Ecto neural progenitor cell (in vitro differentiated cells): ENCODE results near the gene RAD51.

ENCODE experiments used
- DNase-seq: peaks from one replicate; pipeline ENCODE4 v3.0.0-alpha.2; 2018; ENCODE audit warnings: low spot score

RAD51 gene

DNA sequence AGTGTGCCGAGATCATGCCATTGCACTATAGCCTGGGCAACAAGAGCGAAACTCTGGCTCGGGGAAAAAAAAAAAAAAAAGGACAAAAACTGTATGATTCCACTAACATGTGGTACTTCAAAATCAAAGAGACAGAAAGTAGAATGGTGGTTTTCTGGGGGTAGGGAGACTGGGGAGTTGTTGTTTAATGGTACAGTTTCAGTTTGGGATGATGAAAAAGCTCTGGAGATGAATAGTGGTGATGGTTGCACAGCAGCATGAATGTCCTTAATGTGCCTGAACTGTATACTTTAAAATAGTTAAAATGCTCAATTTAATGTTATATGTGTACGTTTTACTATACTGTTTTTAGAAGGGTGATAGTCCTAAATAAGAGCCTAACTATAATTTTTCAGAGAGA, 27.4 kb downstream of the RAD51 start:
- no peak for DNase-seq

DNA sequence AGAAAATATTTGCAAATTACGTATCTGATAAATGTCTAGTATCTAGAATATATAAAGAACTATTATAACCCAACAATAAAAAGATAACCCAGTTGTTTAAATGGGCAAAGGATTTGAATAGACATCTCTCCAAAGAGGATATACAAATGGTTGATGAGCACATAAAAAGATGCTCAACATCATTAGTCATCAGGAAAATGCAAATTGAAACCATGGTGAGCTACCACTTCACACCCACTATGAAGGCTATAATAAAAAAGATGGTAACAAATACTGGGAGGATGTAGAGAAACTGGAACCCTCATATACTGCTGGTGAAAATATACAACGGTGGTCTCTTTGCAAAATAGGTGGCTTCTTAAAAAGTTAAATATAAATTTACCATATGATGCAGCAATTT, 28.0 kb downstream of the RAD51 start:
- no peak for DNase-seq

DNA sequence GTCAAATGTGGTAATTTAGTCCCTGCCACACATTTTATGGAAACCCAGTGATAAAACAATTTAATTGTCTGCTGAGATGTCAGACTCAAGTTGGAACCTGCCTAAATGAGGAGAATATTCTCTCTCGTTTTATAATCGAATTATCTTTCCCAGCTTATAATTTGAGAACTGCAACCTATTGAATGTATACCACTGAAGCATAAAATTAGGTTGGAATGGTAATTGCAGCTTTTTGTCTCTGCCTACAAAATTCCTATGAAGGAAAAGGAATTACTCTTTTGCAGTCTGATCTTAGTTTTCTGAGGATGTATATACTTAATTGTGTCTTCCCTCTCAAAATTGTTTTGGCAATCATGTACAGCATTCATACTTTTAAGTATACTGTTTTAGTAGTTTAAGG, 28.9 kb downstream of the RAD51 start:
- DNase-seq = no peak

DNA sequence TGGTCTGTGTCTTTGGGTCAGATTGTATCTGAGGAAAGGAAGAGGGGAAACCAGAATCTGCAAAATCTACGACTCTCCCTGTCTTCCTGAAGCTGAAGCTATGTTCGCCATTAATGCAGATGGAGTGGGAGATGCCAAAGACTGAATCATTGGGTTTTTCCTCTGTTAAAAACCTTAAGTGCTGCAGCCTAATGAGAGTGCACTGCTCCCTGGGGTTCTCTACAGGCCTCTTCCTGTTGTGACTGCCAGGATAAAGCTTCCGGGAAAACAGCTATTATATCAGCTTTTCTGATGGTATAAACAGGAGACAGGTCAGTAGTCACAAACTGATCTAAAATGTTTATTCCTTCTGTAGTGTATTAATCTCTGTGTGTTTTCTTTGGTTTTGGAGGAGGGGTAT, 36.1 kb downstream of the RAD51 start:
- no peak for DNase-seq

DNA sequence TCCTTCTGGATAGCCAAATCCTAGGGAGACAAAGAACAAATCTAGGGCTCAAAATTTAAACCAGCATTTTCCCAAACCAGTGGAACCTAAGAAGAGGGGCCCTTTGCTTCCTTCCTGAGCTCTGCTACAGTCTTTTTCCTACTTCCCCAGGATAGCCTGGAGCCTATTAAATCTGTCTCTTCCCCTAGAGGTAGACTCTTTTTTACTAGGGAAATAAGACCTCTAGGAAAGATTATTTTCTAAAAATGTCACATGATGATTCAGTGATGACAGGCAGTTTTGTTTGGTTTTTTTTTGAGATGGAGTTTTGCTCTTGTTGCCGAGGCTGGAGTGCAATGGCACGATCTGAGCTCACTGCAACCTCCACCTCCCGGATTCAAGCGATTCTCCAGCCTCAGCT, 41.6 kb downstream of the RAD51 start:
- no peak for DNase-seq

DNA sequence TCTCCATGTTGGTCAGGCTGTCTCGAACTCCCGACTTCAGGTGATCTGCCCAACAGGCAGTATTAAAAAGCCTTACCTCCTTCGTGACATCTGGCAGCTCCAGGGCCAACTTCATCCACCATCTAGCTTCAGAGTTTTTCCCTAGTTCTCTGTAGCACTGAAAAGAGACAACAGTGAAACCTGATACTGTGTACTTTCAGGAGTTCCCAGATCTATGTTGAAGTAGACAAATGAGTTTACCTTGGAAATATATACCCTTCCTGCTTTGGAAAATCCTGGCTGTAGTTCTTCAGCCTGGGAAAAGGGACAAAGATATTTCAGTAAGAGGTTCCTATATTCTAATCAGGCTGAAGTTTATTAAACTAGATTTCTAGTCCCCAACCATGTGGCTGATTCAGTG, 42.1 kb downstream of the RAD51 start:
- DNase-seq = no peak

DNA sequence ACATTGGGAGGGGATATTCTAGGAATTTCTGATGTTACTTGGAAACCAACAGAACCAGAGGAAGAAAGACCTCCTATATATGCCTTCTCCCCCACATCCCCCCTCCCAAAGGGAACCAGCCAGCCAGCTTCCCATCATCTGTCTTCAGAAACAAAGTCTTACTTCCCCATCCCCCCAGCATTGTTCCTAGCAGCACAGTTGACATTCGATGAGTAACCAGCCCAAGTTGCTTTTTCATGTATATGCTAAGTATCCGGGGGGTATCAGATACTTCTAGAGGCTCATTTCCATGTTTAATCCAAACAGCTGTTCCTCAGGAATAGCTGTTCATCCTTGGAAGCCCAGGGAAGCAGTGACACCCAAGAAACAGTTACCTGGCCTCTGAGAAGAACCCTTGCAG, 44.1 kb downstream of the RAD51 start:
- no peak for DNase-seq

DNA sequence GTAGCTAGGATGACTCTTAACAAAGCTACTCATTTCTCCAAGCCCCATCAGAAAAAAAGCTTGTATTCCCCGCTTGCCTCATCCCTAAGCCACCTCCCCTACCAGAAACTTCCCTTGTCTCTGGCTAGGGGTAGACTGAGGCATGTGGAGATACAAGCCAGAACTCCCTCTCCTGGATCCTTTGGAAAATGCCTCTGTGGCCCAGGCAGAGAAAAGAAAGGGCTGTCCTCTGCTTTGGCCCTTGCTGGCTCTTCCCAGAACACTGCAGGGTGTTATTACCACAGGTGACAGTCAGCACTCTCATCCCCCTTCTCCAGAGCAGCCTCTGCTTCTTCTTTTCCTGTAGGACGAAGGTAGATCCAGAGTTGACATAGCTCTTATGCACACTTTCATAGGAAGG, 44.9 kb downstream of the RAD51 start:
- no peak for DNase-seq

DNA sequence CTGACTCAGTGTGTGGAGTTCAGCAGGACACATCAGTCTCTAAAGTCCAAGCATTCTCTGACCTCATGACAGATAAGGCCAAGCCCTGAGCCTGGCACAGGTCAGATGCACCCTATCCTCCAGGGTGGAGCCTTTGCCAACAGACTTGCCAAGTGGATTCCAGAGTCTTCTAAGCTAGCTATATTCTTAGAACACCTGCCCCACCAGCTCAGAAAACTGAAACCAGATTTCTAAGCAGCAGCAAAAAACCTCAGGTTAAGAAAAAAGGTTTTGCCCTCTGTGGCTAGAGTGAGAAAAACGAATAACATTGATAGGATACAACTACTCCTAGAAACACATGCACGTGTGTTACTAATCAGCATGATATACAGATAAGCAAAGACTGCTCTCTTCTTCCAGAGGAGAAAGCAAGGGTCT, 48.5 kb downstream of the RAD51 start:
- no peak for DNase-seq

DNA sequence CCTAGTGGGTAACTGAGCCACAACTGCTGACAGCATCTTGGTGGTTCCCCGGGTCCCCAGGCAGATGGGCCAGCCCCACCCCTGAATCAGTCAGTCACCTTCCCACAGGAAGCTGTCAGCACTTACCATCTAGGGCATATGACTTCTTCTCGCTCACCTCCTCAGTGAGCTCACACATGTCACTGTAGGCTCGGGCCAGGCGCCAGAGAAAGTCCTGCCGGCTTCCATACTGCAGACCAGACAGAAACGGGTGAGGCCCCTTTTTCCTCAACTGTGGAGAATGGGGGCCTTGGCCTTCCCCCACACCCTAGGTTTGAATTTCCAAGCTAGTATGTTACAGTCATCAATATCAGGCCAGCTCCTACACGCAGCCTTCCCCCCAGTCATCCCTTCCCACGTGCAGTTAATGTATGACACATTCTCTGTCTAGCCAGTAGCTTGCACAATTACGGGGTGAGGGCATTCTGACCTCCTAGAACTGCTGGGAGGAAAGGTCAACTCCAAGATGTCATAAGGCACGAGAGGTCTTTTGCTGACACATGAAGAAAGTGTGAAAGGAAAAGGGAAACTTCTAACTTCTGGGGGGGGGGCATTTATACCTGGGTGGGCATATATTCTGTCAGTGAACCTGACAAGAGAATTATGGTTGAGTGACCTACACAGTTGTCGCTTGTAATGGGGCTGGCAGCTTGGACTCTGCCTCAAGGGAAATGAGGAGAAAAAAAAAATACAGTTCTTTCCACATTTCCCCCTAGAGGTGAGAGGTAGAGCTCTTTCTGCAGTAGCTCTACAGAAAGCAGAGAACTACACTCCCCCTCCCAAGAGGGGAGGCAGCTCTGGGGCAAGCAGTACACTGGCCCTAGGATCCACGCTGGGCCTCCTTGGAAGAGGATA, 49.2 kb downstream of the RAD51 start:
- no peak for DNase-seq

DNA sequence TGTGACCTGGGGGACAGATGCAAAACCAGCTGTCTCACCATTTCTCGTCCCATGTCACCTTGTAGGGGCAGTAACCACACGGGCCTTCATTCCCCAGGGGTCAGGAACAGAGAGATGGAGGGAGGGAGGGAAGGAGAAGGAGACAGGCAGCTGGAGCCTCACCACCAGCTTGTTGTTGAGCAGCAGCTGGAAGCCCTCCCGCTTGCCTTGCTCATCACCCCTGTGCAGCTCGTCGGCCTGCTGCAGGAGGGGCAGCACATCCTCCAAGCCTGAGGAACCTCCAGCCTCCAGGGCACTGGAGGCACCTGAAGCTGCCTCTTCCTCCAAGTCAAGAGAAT, 49.8 kb downstream of the RAD51 start:
- DNase-seq = no peak

DNA sequence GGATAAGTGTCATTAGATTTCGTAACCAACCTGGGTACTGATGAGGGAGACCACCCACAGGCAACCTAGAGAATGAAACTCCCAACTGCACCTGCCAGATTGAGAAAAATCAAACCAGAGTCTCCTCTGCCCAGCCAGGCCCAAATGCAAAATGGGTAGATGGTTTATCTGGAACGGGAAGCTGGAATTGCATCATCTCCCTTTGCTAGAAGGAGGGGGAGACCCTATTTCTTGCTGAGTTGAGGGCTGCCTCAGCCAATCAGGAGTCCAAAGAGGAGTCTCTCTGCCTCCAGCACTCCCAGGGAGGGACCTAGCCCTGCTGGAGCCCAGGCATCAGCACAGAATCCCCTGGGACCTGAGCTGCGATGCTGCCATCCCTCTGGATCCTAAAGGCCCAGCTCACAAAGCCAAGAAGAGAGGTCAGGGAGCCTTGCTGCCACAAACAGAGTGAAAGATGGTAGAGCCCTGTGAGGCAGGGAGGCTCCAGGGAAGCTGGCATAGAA, 52.0 kb downstream of the RAD51 start:
- no peak for DNase-seq

DNA sequence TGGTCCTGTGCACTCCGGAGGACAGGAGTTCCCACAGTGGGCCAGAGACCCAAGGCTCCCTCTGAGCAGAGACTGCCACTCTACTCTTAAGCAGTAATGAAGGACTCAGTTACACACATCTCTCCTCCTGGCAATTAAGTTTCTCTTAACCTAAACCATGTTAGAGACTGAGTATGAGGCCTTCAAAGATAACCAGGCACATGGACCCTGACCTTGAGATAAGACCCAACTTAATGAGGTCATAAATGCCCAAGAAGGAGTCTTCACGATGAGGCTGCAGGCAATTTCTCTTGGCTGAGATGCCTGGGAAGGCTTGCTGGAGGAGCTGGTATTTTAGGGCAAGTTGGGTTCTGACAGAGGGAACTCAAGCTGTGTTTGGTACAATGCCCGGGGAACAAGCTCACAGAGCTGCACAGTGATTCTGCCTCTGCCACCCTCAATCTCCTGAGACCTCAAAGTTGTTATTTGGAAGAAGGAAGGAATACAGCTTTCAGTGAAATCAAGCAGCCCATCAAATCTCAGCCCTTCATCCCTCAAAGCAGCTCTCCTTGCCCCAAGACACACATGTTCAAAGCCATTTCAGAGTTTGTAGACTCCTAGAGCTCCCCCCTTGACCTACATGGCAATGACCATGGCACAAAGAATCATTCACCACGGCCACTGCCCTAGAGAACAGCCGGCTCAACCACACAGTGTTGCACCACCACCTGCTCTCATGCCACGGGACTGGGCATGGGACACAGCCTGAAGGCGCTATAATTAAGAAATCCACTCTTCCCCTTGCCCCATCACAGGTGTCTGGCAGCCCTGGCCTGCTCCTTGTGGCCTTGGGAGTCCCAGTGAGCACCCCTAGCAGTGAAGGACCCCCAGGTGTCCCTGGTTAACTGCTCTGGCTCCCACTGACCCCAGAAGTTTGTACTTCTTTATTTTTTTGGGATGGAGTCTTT, 53.0 kb downstream of the RAD51 start:
- no peak for DNase-seq

DNA sequence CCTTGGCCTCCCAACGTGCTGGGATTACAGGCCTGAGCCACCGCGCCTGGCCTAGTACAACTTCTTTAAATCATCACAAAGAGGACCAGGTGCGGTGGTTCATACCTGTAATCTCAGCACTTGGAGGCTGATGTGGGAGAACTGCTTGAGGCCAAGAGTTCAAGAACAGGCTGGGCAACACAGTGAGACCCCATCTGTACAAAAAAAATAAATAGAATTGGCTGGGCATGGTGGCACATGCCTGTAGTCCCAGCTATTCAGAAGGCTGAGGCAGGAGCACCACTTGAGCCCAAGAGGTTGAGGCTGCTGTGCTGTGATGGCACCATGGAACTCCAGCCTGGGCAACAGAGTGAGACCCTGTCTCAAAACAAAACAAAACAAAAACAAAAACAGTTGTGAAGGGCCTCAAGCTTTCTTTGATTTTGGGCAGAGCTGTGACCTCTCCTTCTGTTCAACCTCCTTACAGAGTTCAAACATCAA, 54.2 kb downstream of the RAD51 start:
- no peak for DNase-seq

DNA sequence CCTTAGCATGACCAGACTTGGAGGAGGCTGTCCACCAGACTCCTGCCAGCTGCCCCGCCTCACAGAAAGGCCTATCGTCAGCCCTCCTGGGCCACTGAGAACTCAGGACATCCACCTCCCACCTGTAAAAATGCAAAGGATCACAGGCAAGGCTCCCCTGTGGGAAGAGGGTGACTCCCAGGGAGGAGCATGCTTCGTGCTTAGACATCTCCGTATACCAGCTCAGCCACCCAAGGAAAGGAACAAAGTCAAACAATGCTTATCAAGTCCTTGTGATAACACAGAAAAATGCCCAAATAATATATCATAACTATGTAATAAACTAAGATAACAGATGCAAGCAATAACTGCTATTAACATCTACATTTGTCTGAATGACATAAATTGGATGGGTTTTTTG, 55.9 kb downstream of the RAD51 start:
- DNase-seq = no peak

DNA sequence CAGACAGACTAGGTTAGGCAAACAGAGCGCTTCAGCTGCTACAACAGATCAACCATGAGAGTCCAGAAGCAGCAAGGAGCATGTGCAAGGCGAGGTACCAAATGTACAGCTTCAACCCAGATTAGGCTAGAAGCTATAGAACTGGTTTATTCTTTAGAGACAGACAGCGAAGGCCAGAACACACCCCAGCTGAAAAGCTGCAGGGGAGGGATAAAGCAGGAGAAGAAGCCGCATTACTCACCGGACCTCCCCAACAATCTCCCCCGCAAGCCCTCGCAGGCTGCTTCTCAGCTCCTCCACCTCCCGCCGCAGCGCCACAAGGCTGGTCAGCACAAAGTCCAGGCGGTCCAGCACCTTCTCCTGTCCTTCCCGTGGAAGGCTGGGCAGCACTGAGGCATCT, 56.8 kb downstream of the RAD51 start:
- no peak for DNase-seq

DNA sequence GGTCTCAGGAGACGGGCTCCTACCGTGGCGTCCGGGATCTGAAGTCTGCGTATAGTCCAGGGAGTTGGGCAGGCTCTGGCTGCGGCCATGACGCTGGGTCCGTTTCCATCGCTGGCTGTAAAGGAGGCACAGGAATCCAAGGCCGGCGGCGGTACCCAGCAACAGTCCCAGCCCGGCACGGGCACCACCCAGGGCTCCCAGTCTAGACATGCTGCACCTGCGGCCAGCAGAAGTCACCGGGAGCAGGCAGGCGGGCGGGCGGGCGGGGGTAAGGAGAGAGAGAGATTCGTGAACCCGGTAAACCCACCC, 59.6 kb downstream of the RAD51 start:
- DNase-seq = peak; percentile 60

DNA sequence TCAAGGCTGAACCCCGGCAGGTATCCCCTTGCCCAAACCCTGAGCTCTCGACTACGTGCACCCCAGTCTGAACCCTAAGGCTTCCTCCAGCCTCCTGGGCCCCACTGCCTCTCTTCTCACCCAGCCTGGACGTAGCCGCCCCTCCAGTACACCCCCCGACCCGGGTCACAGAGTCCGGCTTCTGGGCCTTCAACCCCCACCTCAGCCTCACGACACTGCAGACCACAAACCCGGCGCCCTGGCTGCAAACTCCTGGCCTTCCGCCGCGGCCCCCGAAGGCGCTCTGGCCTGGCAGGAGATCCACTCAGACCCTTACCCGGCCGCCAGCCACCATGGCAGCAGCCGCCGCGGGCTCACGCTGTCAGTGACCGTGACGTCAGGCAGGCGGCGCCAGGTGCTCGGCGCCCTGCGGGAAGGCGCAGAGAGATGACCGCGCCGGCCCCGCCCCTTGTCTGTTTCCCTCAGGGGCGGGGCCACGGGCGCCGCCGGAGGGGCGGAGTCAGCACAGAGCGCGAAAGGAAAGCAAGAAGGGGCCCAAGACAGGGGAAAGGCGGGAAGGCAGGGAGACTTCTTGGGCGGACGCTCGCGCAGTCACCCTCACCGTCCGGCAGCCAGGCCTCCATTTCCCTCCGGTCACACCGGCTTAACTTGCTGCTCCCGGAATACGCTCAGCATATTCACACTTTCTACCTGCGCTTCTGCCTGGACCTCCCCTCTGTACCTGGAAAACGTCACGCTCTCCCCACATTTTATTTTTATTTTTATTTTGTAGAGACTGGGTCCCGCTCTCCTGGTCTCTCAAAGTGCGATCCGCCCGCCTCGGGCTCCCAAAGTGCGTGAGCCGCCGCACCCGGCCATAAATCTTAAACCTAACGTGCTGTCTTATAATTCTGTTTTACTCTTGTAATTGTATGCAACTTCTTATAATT, 60.2 kb downstream of the RAD51 start, which contains the start of gene RMDN3:
Gene RMDN3 (minus strand): TSS at position 372 of the 929 bp plus-strand sequence. CDS start 471 bp downstream, outside the sequence.
- DNase-seq = peak; percentile 96

DNA sequence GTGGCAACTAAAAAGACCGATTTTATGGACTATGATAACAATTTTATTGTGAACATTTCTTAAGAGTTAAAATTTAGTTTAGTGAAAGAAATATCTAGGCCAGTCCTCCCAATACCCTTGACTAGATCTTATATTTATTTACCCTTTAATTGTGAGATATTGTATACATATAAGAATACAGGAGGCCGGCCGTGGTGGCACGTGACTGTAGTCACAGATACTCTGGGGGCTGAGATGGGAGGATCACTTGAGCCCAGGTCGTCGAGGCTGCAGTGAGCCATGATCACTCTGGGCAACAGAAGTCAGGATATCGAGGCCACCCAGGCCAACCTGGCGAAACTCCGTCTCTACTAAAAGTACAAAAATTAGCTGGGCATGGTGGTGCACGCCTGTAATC, 60.8 kb downstream of the RAD51 start:
- DNase-seq = no peak

DNA sequence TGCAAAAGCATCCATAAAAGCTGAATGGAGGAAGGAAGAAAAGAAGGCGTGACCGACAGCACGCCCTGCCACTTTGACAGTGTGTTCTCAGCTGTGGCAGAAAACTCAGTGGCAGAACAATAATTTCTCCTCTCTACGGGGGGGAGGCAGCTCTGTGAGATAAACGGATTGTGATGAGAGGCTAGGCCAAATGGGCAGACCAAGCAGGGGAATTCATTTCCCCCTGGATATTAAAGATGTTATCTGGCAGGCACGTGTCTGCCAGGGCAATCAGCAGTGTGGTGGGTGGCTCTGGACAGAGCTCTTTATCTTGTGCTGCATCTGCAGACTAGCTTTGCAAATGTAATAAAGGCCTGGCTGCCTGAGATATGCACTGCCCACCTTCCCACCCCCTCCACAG, 62.0 kb downstream of the RAD51 start:
- DNase-seq = no peak

DNA sequence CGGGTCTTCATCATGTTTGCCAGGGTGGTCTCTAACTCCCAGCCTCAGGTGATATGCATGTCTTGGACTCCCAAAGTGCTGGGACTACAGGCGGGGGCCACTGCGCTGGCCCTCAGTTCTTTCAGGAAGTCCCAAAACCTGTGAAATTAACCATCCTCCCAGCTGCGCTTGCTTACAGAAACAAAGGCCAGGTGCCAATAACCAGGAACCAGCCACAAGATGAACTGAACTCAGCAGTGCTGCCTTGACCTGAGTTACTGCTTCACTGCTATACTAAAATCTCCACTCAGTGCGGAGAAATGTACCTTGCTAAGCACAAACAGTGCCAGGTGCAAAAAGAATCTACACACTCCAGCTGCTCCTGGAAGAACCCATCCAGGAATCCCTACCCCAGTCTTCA, 65.0 kb downstream of the RAD51 start:
- no peak for DNase-seq
